HUES48 (cell line): ENCODE measurements around the gene PERP.
"Not testable (repeated sequence)": the region's sequence is repeated elsewhere in the genome, so short reads cannot be mapped to it uniquely, and the experiment has no call there.

Source experiments
- H3K27ac ChIP-seq: one replicate; pipeline ENCODE4 v1.7.0; 2013; ENCODE audit warnings: low read depth, low read length, inconsistent platforms
- H3K27me3 ChIP-seq: 2 replicates; pipeline ENCODE4 v1.6.1; 2013; ENCODE audit warnings: mild to moderate bottlenecking, low read length; ENCODE audit not compliant: control insufficient read depth, insufficient read depth
- H3K36me3 ChIP-seq: 2 replicates; pipeline ENCODE4 v1.6.1; 2013; ENCODE audit warnings: low read length; ENCODE audit not compliant: control insufficient read depth, insufficient read depth
- H3K4me1 ChIP-seq: 2 replicates; pipeline ENCODE4 v1.6.1; 2013; ENCODE audit warnings: mild to moderate bottlenecking, low read length; ENCODE audit not compliant: control insufficient read depth, insufficient read depth
- H3K4me3 ChIP-seq: 2 replicates; pipeline ENCODE4 v1.5.1; 2013; ENCODE audit warnings: mild to moderate bottlenecking, low read depth, low read length
- H3K9ac ChIP-seq: 2 replicates; pipeline ENCODE4 v1.6.1; 2013; ENCODE audit warnings: mild to moderate bottlenecking, low read depth, low read length, moderate library complexity
- H3K9me3 ChIP-seq: 2 replicates; pipeline ENCODE4 v1.6.1; 2013; ENCODE audit warnings: low read length; ENCODE audit not compliant: control insufficient read depth, insufficient read depth

PERP gene

GRCh38 chr6:138087593-138088325 is 19.5 kb downstream of the PERP start:
- Histone ChIP-seq H3K4me3 (no peak overlapping the region), H3K9me3 (no peaks in the 10 kb centered on the region), H3K27me3 (no peaks in the 10 kb centered on the region), H3K9ac (no peak overlapping the region), H3K4me1 (peaks cover 25% of the 10 kb centered on the region), H3K27ac (peak overlapping the region; percentile 95), H3K36me3 (peaks cover 20% of the 10 kb centered on the region)

- Histone ChIP-seq H3K36me3 (peaks cover 11% of the 10 kb centered on the region), H3K27ac (peak overlapping the region; percentile 95), H3K4me3 (no peak overlapping the region), H3K4me1 (peaks cover 25% of the 10 kb centered on the region), H3K9me3 (no peaks in the 10 kb centered on the region), H3K27me3 (no peaks in the 10 kb centered on the region), H3K9ac (no peak overlapping the region)
Measured at GRCh38 chr6:138086573-138087196, 20.5 kb downstream of the PERP start.

GRCh38 chr6:138085839-138086222 is 21.4 kb downstream of the PERP start:
- Histone ChIP-seq H3K9ac (no peak overlapping the region), H3K27me3 (no peaks in the 10 kb centered on the region), H3K9me3 (peaks cover under 1% of the 10 kb centered on the region; the same call in 1 of the 2 replicates), H3K4me1 (peaks cover 25% of the 10 kb centered on the region), H3K36me3 (peaks cover 6% of the 10 kb centered on the region; the same call in 1 of the 2 replicates), H3K4me3 (no peak overlapping the region), H3K27ac (peak overlapping the region; percentile 95)

- Histone ChIP-seq H3K4me3 (no peak overlapping the region), H3K27ac (peak overlapping the region; percentile 95), H3K9me3 (peaks cover 3% of the 10 kb centered on the region; the same call in 1 of the 2 replicates), H3K27me3 (no peaks in the 10 kb centered on the region), H3K4me1 (peaks cover 25% of the 10 kb centered on the region), H3K36me3 (peaks cover 6% of the 10 kb centered on the region; the same call in 1 of the 2 replicates), H3K9ac (no peak overlapping the region)
Measured at GRCh38 chr6:138084904-138085838, 22.0 kb downstream of the PERP start.

GRCh38 chr6:138082232-138082631 is 25.0 kb downstream of the PERP start:
- no peak overlapping the region for H3K27ac ChIP-seq
- H3K36me3 ChIP-seq, result no peaks in the 10 kb centered on the region
- peaks cover 10% of the 10 kb centered on the region for H3K4me1 ChIP-seq
- no peak overlapping the region for H3K9ac ChIP-seq
- no peaks in the 10 kb centered on the region for H3K27me3 ChIP-seq
- no peak overlapping the region for H3K4me3 ChIP-seq
- peaks cover 3% of the 10 kb centered on the region; the same call in 1 of the 2 replicates for H3K9me3 ChIP-seq

- H3K4me3 ChIP-seq, H3K27ac ChIP-seq, H3K4me1 ChIP-seq, H3K36me3 ChIP-seq, H3K27me3 ChIP-seq, H3K9ac ChIP-seq, H3K9me3 ChIP-seq: not testable (repeated sequence)
Measured at GRCh38 chr6:138079556-138079955, 27.7 kb downstream of the PERP start.

- Histone ChIP-seq H3K27ac (no peak overlapping the region), H3K27me3 (no peaks in the 10 kb centered on the region), H3K4me3 (no peak overlapping the region), H3K36me3 (no peaks in the 10 kb centered on the region), H3K9ac (no peak overlapping the region), H3K9me3 (peaks cover 8% of the 10 kb centered on the region), H3K4me1 (no peaks in the 10 kb centered on the region)
Measured at GRCh38 chr6:138078491-138078890, 28.7 kb downstream of the PERP start.

GRCh38 chr6:138073264-138073663 is 34.0 kb downstream of the PERP start:
- Histone ChIP-seq H3K9ac (no peak overlapping the region), H3K36me3 (no peaks in the 10 kb centered on the region), H3K9me3 (peaks cover 5% of the 10 kb centered on the region), H3K27me3 (no peaks in the 10 kb centered on the region), H3K4me1 (no peaks in the 10 kb centered on the region), H3K27ac (no peak overlapping the region), H3K4me3 (no peak overlapping the region)

- peaks cover 7% of the 10 kb centered on the region; the same call in 1 of the 2 replicates for H3K4me1 ChIP-seq
- no peaks in the 10 kb centered on the region for H3K36me3 ChIP-seq
- H3K27ac ChIP-seq, result no peak overlapping the region
- H3K27me3 ChIP-seq, result no peaks in the 10 kb centered on the region
- no peak overlapping the region for H3K9ac ChIP-seq
- H3K4me3 ChIP-seq, result no peak overlapping the region
- H3K9me3 ChIP-seq, result no peaks in the 10 kb centered on the region
Measured at GRCh38 chr6:138063726-138064125, 43.5 kb downstream of the PERP start.

- H3K4me1 ChIP-seq, result no peaks in the 10 kb centered on the region
- H3K36me3 ChIP-seq, result no peaks in the 10 kb centered on the region
- no peak overlapping the region for H3K27ac ChIP-seq
- H3K4me3 ChIP-seq, result no peak overlapping the region
- H3K9me3 ChIP-seq, result no peaks in the 10 kb centered on the region; the same call in 1 of the 2 replicates
- H3K9ac ChIP-seq, result no peak overlapping the region
- no peaks in the 10 kb centered on the region for H3K27me3 ChIP-seq
Measured at GRCh38 chr6:138054982-138055381, 52.2 kb downstream of the PERP start.
